Right forelimb (tissue), 1 donor: ENCODE results near the gene GUCY1A2.
"Not testable (repeated sequence)": the region's sequence is repeated elsewhere in the genome, so short reads cannot be mapped to it uniquely, and the experiment has no call there.

Experiments used
- DNase-seq: peaks from one replicate; pipeline ENCODE4 v3.0.0-alpha.2; 2018

GUCY1A2 gene

DNA sequence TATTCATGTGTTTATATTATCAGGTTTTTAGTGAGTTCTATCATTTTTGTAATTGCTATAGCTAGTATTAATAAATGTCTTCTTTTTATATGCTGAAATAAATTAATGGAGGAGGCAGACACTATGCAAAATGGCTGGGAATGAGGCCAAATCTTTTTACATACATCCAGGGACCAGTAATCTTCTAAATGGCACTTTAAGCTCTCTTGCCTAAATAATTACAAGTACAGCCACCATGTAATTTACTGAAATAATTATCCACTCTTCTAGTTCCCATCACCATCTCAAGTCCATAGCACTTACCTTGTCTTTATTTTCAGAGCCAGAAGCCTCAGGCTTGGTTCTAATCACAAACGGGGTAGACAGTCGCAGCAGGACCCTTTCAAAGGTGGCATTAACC is 79.1 kb downstream of the GUCY1A2 start:
- DNase-seq = no peak

- no peak for DNase-seq
These were observed 81.2 kb downstream of the GUCY1A2 start for GRCh38 chr11:106937111-106937510.

- DNase-seq = no peak
These were observed 93.0 kb downstream of the GUCY1A2 start for GRCh38 chr11:106925245-106925644.

DNA sequence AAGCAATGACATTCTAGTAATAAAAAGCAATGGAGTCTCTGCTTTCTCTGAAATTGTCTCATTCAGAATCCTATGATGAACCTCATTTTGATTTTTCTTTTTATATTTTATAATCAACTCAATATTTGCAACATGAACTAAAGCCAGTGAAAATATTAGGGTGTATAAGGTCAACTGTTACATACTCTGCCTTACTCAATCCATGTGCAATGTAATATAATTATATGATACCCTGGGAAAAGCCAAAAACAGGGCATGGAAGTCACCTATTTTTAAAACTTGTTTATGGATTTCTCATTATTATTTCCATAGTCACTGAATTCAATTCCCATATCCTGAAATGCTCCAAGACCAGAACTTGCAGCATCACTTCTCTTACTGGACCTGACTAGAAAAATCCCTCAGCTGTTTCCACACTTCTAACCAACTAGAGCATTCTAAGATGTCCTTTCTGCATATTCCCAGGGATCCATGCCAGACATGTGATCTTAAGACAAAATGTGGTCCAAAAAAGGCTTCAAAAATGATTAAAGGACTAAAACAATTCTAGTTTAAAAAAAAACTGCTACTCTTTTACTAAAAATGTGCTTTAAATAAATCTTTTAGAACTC is 97.3 kb downstream of the GUCY1A2 start:
- DNase-seq = no peak

- DNase-seq = no peak
These were observed 100.3 kb downstream of the GUCY1A2 start for GRCh38 chr11:106917973-106918372.

- no peak for DNase-seq
These were observed 103.9 kb downstream of the GUCY1A2 start for GRCh38 chr11:106914409-106914808.

- no peak for DNase-seq
These were observed 105.1 kb downstream of the GUCY1A2 start for GRCh38 chr11:106913141-106913540.

GRCh38 chr11:106904826-106905225 is 113.5 kb downstream of the GUCY1A2 start:
- DNase-seq = no peak

DNA sequence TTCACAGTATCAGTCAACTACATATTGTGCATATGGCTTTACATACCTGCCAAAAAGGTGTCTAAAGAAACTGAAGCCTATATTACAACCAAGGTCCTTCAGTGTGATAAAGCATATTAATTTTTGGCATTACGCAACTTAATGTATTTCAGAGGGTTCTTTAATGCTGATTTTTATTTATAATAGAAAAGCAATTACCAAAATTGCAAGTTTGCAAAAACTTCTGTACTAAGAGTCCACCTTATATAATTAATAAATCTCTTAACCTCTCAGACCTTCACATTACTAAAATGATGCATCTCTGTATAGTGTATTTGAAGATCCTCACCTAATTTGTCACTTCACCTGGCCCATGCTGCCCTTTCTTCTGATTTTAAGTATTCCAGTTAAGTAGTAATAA is 128.6 kb downstream of the GUCY1A2 start:
- DNase-seq = no peak

- DNase-seq = no peak
These were observed 129.9 kb downstream of the GUCY1A2 start for GRCh38 chr11:106888386-106888785.

DNA sequence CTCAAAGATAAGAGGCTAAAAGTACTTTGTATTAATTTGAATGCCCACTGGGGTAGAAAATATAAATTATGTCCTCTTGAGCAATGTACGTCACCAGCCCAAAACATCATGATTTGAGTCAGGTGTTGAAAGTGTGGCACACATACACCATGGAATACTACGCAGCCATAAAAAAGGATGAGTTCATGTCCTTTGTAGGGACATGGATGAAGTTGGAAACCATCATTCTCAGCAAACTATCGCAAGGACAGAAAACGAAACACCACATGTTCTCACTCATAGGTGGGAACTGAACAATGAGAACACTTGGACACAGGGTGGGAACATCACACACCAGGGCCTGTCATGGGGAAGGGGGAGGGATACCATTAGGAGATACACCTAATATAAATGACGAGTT is 134.6 kb downstream of the GUCY1A2 start:
- not testable (repeated sequence) for DNase-seq

DNA sequence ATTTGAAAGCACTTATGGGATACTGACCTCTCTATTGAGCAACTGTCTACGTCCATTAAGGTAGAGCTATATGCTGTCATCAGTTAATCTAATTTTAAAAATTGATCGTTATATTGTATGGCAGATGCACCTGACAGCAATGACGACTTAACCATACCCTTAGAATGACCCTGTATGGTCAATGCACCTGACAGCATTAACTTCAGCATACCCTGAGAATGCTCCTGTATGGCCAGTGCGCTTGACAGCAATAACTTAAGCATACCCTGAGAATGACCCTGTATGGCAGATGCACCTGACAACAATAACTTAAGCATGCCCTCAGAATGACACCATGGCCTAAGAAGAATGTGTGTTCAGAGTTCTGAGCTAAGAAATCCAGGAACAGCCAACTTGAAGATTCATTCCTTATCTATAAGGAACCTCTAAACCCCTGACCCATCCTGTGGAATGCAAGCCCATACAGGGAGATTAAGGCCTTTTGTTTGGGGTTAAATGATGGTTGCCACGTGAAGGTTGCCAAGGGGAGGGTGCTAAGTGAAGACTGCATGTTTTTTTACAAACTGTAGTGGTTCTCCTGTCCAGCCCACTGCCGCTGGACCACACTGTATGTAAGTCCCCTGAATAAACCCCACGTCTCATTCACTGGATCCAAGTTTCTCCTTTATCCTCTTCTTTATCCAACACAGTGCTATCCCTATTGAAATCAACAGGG is 138.3 kb downstream of the GUCY1A2 start:
- no peak for DNase-seq

DNA sequence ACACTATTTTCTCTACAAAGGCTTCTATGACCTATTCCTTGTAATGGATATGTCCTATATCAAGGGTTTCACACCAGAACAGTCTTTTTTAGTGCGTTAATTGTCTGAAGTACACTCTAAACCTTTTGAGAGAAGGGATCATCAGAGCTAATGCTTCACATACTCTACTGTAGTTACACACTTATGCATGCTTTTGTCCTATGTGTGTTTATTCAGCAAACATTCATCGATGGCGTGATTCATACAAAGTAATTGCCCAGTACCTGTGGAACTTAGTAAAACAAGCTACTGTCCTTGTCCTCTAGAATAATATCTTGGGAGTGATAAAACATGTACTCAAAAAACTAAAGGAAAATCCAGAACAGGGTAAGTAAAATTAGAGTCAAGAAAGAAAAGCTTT is 139.2 kb downstream of the GUCY1A2 start:
- no peak for DNase-seq

DNA sequence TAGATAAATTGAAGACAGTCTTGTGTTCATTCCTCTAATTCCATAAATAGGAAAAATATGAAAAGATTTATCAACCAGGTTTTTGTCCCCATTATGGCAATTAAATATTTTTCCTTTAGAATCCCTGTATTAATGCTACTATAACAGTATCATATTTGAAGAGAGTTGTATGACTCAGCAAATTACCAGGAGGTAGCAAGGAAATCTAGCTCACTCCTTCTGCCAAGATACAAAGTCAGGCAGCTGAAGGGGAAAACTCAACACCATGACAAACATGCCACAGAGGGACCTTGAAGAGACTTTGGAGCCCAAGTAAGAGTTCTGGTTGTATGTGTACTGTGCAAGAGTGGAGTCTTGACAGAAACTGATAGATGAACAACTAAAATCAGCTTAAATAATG is 143.3 kb downstream of the GUCY1A2 start:
- no peak for DNase-seq

DNA sequence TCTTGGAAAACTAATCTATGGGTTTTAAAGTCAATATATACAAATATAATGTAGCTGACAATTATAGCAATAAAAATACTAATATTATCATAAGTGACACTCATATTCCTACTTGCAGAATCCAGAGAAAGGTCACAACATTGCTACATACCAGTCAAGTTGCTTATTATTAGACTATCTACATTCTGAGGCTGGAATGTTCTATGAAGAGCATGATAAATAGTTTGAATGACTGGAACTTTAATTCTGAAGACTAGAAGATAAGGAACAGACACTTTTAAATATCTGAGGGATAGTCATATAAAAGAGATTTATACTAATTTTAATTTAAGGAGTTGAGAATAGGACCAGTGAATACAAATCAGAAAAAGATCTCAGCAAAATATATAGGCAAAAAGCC is 146.0 kb downstream of the GUCY1A2 start:
- no peak for DNase-seq

DNA sequence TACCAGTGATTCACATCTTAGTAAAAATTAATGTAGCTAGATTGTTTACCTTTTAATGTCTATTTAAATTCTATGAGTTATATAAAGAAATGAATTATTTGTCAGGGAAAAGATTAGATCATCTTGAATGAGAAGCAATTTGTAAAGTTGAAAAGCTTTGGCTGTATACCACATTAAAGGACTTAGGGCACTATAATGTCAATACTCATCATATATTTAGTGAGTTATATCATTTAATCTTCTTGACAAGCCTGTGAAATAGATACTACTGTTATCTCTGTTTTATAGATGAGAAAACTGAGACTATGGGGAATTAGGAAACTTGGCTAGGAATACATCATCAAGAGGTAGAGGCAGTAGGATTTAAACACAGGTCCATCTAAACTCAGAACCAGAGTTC is 160.1 kb downstream of the GUCY1A2 start:
- no peak for DNase-seq

- DNase-seq = no peak
These were observed 161.7 kb downstream of the GUCY1A2 start for GRCh38 chr11:106856566-106856965.

DNA sequence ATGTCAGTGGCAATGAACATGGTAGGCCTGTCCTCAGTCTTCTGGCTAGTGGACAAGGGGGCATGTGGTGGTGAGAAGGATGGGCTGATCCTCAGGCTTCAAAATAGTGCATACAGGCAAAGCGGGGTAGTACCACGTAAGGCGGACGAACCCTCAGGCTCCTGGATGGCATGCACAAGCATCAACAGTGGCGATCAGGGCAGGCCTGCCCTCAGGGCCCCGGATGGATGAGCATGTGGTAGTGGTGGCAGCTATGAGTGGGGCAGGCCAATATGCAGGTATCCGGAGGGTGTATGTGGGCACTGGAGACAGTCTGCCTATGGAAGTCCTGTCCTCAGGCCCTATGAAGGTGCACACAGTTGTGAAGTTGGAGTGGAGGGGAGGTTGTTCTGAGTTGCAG is 163.8 kb downstream of the GUCY1A2 start:
- no peak for DNase-seq

GRCh38 chr11:106853850-106854401 is 164.3 kb downstream of the GUCY1A2 start:
- DNase-seq = no peak

- no peak for DNase-seq
These were observed 165.5 kb downstream of the GUCY1A2 start for GRCh38 chr11:106852779-106853178.

- no peak for DNase-seq
These were observed 169.8 kb downstream of the GUCY1A2 start for GRCh38 chr11:106848526-106848925.

DNA sequence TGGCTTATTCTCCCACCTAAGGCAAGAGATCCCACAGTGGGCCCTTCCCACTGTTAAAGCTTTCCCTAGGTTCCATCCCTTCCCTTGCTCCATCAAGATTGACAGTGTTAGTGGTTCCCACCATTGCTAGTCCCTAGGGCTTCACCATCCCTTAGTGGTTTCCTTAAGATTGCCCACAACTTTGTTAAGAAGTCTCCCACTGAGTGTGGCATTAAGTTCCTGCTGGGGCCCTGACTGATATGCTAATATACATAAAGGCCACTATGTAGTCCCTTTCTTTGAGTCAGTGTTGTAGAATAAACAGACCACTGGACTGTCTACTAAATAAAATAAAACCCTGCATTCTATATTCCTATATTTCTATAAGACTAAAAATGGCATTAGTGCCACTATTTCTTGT is 176.1 kb downstream of the GUCY1A2 start:
- DNase-seq = no peak

GRCh38 chr11:106840947-106841346 is 177.3 kb downstream of the GUCY1A2 start:
- DNase-seq = no peak

GRCh38 chr11:106840146-106840545 is 178.1 kb downstream of the GUCY1A2 start:
- no peak for DNase-seq

- no peak for DNase-seq
These were observed 183.7 kb downstream of the GUCY1A2 start for GRCh38 chr11:106834567-106834966.
